ENCODE measurements around the gene GAB2.
"Not testable (repeated sequence)": the region's sequence is repeated elsewhere in the genome, so short reads cannot be mapped to it uniquely, and the experiment has no call there.

GRCh38 chr11:78222726-78223125 lies 194.9 kb downstream of the GAB2 start:
- not testable (repeated sequence) for TF ChIP-seq POLR2A, CTCF, EP300, POLR2AphosphoS5 (IDR thresholded peaks at IDR 0.05)
